ENCODE results near the gene GOLGA6L10.
"Not testable (repeated sequence)": the region's sequence is repeated elsewhere in the genome, so short reads cannot be mapped to it uniquely, and the experiment has no call there.

GRCh38 chr15:82325646-82326045, 23.6 kb downstream of the GOLGA6L10 start:
- TF ChIP-seq CTCF (conservative IDR thresholded peaks at IDR 0.05; ENCODE audit: low read depth, low read length); RAD21 (IDR thresholded peaks at IDR 0.05; ENCODE audit: low read length); POLR2A (IDR thresholded peaks at IDR 0.05; ENCODE audit: low read depth, low read length); CEBPB (IDR thresholded peaks at IDR 0.05; ENCODE audit: low read depth, low read length); RFX5 (IDR thresholded peaks at IDR 0.05; ENCODE audit: low read depth, low read length): not testable (repeated sequence)
